PC-9 (cell line): ENCODE data around the gene POU2AF1. TPM values are rescaled to one million over a fixed set of nuclear protein-coding genes. Genes with fewer than 3 reads are reported as not detected.

Source experiments
- BruUV-seq: library from RNA; stranded (reverse); fragments of 400-500 nt; replicated peaks from 2 replicates; lab custom pipeline; 2021; lab: Mats Ljungman, UMichigan
- CTCF ChIA-PET: fragments of 300-600 bp; sonication (Branson Sonifier 250); formaldehyde crosslinking; loops from one replicate; lab custom pipeline; 2022; ENCODE audit warnings: antibody characterized with exemption; lab: Charles Lee
- POLR2A ChIA-PET: fragments of 300-600 bp; sonication (Branson Sonifier 250); formaldehyde crosslinking; loops from one replicate; lab custom pipeline; 2022; ENCODE audit warnings: antibody characterized with exemption; ENCODE audit not compliant: unreplicated experiment; lab: Charles Lee
- DNase-seq, 2 experiments: peaks; one replicate each; pipeline versions ENCODE4 v3.0.0 to v3.0.0-alpha.2; 2015 to 2022; ENCODE audit warnings: mixed read lengths in 1 of 2
- H2AFZ ChIP-seq: fragments of 200-600 bp; sonication (generic); 2 replicates; pipeline ENCODE4 v1.8.1; 2017; ENCODE audit warnings: antibody characterized with exemption
- H3F3A ChIP-seq: fragments of 200-600 bp; sonication (generic); 2 replicates; pipeline ENCODE4 v1.8.1; 2017; ENCODE audit warnings: antibody characterized with exemption, mild to moderate bottlenecking, low read depth; ENCODE audit not compliant: insufficient read depth
- H3K27ac ChIP-seq: fragments of 200-600 bp; sonication (generic); 2 replicates; pipeline ENCODE4 v1.6.1; 2016; ENCODE audit warnings: mixed run types
- H3K27me3 ChIP-seq: fragments of 200-600 bp; sonication (generic); 2 replicates; pipeline ENCODE4 v1.6.1; 2016; ENCODE audit warnings: low read depth, mixed run types; ENCODE audit not compliant: insufficient read depth
- H3K36me3 ChIP-seq: fragments of 200-600 bp; sonication (generic); 2 replicates; pipeline ENCODE4 v1.6.1; 2016; ENCODE audit warnings: low read depth, mixed run types
- H3K4me1 ChIP-seq: fragments of 200-600 bp; sonication (generic); replicated peaks from 2 replicates; pipeline ENCODE4 v1.6.1; 2016; ENCODE audit warnings: mixed run types; ENCODE audit not compliant: insufficient read depth
- H3K4me2 ChIP-seq: fragments of 200-600 bp; sonication (generic); 2 replicates; pipeline ENCODE4 v1.6.1; 2017; ENCODE audit warnings: mixed run types
- H3K4me3 ChIP-seq: fragments of 200-600 bp; sonication (generic); 2 replicates; pipeline ENCODE4 v1.6.1; 2016; ENCODE audit warnings: mixed run types
- H3K79me2 ChIP-seq: fragments of 200-600 bp; sonication (generic); 2 replicates; pipeline ENCODE4 v1.6.1; 2017; ENCODE audit warnings: low read depth, mixed run types
- H3K9me2 ChIP-seq: fragments of 200-600 bp; sonication (generic); 2 replicates; pipeline ENCODE4 v1.8.1; 2017; ENCODE audit warnings: mild to moderate bottlenecking; ENCODE audit not compliant: insufficient read depth
- H3K9me3 ChIP-seq: fragments of 200-600 bp; sonication (generic); 2 replicates; pipeline ENCODE4 v1.8.1; 2016; ENCODE audit warnings: low read depth; ENCODE audit not compliant: insufficient read depth
- H4K20me1 ChIP-seq: fragments of 200-600 bp; sonication (generic); 2 replicates; pipeline ENCODE4 v1.8.1; 2017; ENCODE audit not compliant: insufficient read depth
- EZH2 ChIP-seq: fragments of 200-600 bp; sonication (generic); IDR thresholded peaks from 2 replicates; pipeline ENCODE4 v1.8.0; 2017; ENCODE audit warnings: antibody characterized with exemption, low read depth
- intact Hi-C: fragments of 100-400 bp; cut with micrococcal nuclease; formaldehyde crosslinking; loops from one replicate; pipeline ENCODE4 v1.10.0; 2022; ENCODE audit not compliant: unreplicated experiment
- total RNA-seq: library from RNA; stranded (reverse); gene quantifications from 2 replicates; pipeline ENCODE4 v1.2.3, GENCODE V29; 2021
- TF ChIP-seq, protein P1 (sequence below): fragments of 200-600 bp; sonication (generic); conservative IDR thresholded peaks from 2 replicates; pipeline ENCODE4 v1.6.1; 2017; ENCODE audit warnings: mixed run types, antibody characterized with exemption, mild to moderate bottlenecking, moderate library complexity

POU2AF1 gene
- total RNA-seq, 1 experiment from 2014 or later = 0.37 TPM

DNA sequence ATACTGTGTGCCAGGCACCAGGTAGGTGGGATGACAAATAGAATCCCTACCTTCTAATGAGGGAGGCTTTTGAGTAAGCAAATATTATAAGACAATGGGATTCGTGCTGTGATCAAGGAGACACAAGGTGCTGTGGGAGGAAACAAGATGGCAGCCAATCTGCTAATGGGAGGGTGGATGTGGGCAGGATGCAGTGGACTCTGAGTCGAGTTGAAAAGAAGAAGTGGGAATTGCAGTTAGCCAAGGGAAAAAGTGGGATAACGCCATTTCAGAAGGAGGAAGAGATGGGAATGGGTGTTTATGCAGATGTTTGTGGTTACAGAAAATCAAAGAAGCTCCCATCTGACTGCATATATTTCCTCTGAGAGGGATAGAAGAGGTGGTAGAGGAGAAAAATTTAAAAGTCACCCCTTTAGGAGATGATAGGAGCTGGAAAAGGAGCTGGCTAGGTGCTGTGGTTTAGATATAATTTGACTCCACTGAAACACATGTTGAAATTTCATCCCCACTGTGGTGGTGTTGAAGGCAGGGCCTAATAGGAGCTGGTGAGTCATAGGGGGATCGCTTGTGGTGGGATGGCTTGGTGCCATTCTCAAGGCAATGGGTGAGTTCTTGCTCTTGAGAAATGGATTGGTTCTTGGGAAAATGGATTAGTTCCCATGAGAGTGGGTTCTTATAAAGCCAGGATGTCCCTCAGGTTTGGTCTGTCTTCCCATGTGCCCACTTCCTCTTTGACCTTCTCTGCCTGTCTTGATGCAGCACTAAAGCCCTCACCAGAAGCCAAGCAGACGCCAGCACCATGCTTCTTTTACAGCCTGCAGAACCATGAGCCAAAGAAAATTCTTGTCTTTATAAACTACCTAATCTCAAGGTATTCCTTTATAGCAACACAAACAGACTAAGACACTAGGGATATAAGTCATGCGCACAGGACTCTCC is 30.0 kb upstream of the POU2AF1 start:
- POLR2A ChIA-PET = no interaction called here

DNA sequence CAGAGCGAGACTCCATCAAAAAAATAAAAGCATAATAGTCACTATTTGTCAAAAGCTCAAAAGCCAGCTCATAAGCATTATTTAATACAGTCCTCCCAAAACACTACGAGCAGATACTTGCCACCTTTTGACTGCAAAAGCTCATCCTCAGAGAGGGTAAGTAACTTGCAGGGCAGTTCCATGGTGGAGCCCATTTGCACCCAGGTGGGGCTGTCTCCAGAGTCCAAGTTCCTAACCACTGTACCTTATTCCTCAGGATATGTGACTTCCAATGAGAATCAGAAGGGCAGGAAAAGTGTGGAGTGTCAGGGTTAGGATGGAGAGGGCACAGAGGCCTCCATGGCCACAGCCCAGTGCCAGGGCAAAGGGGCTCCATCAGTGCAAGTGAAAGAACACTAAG is 28.6 kb upstream of the POU2AF1 start:
- no peak overlapping the region for H2AFZ ChIP-seq
- CTCF ChIA-PET = no interaction called here

More for the DNA sequence above, 30.0 kb upstream of the POU2AF1 start:
- DNase-seq = no peak
- Histone ChIP-seq H3F3A (no peaks in the 10 kb centered on the region), H3K79me2 (no peaks in the 10 kb centered on the region), H3K27me3 (no peaks in the 10 kb centered on the region), H3K4me2 (no peak overlapping the region), H3K4me1 (peaks cover 10% of the 10 kb centered on the region; the same call in 1 of the 2 replicates), H2AFZ (no peak overlapping the region), H4K20me1 (no peaks in the 10 kb centered on the region), H3K9me3 (no peaks in the 10 kb centered on the region), H3K4me3 (no peak overlapping the region), H3K9me2 (no peaks in the 10 kb centered on the region), H3K27ac (no peak overlapping the region), H3K36me3 (no peaks in the 10 kb centered on the region)
- intact Hi-C loops = no loop called here
- TF ChIP-seq EZH2 = no peak
- TF ChIP-seq, protein P1, sequence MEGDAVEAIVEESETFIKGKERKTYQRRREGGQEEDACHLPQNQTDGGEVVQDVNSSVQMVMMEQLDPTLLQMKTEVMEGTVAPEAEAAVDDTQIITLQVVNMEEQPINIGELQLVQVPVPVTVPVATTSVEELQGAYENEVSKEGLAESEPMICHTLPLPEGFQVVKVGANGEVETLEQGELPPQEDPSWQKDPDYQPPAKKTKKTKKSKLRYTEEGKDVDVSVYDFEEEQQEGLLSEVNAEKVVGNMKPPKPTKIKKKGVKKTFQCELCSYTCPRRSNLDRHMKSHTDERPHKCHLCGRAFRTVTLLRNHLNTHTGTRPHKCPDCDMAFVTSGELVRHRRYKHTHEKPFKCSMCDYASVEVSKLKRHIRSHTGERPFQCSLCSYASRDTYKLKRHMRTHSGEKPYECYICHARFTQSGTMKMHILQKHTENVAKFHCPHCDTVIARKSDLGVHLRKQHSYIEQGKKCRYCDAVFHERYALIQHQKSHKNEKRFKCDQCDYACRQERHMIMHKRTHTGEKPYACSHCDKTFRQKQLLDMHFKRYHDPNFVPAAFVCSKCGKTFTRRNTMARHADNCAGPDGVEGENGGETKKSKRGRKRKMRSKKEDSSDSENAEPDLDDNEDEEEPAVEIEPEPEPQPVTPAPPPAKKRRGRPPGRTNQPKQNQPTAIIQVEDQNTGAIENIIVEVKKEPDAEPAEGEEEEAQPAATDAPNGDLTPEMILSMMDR = no peak
- CTCF ChIA-PET = no interaction called here
- no TSS peak for BruUV-seq

DNA sequence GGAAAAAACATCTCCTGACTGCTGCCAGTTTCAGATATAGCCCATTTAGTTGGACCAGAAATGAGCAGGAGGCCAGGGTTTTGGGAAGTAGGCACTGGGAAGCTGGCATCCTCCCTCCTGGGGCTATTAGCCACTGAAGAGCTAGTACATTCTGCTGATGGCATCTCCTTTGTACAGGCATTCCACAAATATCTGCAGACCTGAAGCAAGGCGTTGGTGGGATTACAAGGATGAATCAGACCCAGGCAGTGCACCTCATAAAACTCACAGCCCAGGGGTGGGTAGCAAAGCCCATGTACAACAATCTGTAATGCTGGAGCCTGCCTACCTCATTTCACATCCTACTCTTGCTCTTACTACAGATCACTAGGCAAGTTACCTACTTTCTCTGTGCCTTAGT is 27.5 kb upstream of the POU2AF1 start:
- Histone ChIP-seq H3K27me3 (no peaks in the 10 kb centered on the region), H3K4me2 (no peak overlapping the region), H3K27ac (no peak overlapping the region), H3K4me1 (peaks cover 10% of the 10 kb centered on the region; the same call in 1 of the 2 replicates), H3K79me2 (no peaks in the 10 kb centered on the region), H3K36me3 (no peaks in the 10 kb centered on the region), H3F3A (no peaks in the 10 kb centered on the region), H2AFZ (no peak overlapping the region), H4K20me1 (no peaks in the 10 kb centered on the region), H3K9me2 (no peaks in the 10 kb centered on the region), H3K9me3 (no peaks in the 10 kb centered on the region; the same call in 1 of the 2 replicates), H3K4me3 (no peak overlapping the region)
- ChIA-PET CTCF (interaction anchor here (0.5 kb wide), 1 partner anchor 972 kb away, joined by 9 read pairs; no protein-coding TSS in a partner anchor), POLR2A (no interaction called here)
- DNase-seq = peak in 1 of 2 experiments; percentile 79
- intact Hi-C loops = no loop called here
- no peak for TF ChIP-seq EZH2
- TF ChIP-seq, protein P1 = no peak
- BruUV-seq = no TSS peak

More for the DNA sequence above, 28.6 kb upstream of the POU2AF1 start:
- H3K27ac ChIP-seq = no peak overlapping the region
- H3F3A ChIP-seq = no peaks in the 10 kb centered on the region
- H3K9me3 ChIP-seq = no peaks in the 10 kb centered on the region; the same call in 1 of the 2 replicates
- no peaks in the 10 kb centered on the region for H3K27me3 ChIP-seq
- H3K4me3 ChIP-seq = no peak overlapping the region
- H3K4me2 ChIP-seq = no peak overlapping the region
- H3K4me1 ChIP-seq = peaks cover 10% of the 10 kb centered on the region; the same call in 1 of the 2 replicates
- POLR2A ChIA-PET = no interaction called here
- H3K79me2 ChIP-seq = no peaks in the 10 kb centered on the region
- no TSS peak for BruUV-seq
- intact Hi-C loops = no loop called here
- no peak for DNase-seq
- no peaks in the 10 kb centered on the region for H4K20me1 ChIP-seq
- no peaks in the 10 kb centered on the region for H3K36me3 ChIP-seq
- H3K9me2 ChIP-seq = no peaks in the 10 kb centered on the region
- TF ChIP-seq EZH2 = no peak
- TF ChIP-seq, protein P1 = no peak
